ENCODE data around the gene MRPL10. TPM values are rescaled to one million over a fixed set of nuclear protein-coding genes. Genes with fewer than 3 reads are reported as not detected.

Gene MRPL10
- total and polyA plus RNA-seq, 10 donors = 24.4 to 46.1 (median 34.2) TPM

DNA sequence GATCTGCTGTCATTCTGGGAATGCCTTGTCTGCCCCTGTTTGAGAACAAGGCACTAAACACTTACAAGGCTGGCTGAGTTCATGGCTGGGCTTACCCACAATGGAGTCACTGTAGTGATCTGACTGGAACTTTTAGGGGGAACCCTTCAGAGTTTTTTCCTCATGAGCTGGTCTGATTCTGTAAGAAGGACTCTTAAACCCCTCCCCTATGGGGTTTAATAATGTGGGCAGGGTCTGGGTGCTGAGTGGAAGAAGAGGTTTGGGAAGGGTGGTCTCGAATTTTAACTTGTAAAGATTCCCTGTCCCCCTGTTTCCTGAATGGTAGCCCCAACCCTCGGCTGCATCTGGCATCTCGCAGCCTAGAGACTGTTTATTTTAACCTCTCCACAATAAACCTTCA is 40.3 kb downstream of the MRPL10 start:
- Histone ChIP-seq H3K27ac (no peak overlapping the region), H3K27me3 (replicated peaks in 1 of 7) (peaks cover 0 to 95% (median 65%) of the 10 kb centered on the region in 7 donors), H3K36me3 (no peaks in the 10 kb centered on the region), H3K4me1 (peaks cover 9 to 16% (median 10%) of the 10 kb centered on the region in 6 donors), H3K9me3 (no peaks in the 10 kb centered on the region), H3K4me3 (no peak overlapping the region)
- intact Hi-C loops (cut with DNase I; ENCODE audit: low total_unique reads) = loop anchor here (10.0 kb wide), 1 partner anchor 96 kb away; the partner anchor contains the start of gene TBKBP1
- WGBS, 5 donors = 31 to 48% (median 40%) methylated on average over 3 of the region's 3 CpGs
- TF ChIP-seq, protein P1, sequence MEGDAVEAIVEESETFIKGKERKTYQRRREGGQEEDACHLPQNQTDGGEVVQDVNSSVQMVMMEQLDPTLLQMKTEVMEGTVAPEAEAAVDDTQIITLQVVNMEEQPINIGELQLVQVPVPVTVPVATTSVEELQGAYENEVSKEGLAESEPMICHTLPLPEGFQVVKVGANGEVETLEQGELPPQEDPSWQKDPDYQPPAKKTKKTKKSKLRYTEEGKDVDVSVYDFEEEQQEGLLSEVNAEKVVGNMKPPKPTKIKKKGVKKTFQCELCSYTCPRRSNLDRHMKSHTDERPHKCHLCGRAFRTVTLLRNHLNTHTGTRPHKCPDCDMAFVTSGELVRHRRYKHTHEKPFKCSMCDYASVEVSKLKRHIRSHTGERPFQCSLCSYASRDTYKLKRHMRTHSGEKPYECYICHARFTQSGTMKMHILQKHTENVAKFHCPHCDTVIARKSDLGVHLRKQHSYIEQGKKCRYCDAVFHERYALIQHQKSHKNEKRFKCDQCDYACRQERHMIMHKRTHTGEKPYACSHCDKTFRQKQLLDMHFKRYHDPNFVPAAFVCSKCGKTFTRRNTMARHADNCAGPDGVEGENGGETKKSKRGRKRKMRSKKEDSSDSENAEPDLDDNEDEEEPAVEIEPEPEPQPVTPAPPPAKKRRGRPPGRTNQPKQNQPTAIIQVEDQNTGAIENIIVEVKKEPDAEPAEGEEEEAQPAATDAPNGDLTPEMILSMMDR (IDR thresholded peaks at IDR 0.05 in 8 of 11, conservative IDR thresholded peaks at IDR 0.05 in 3 of 11) = no peak
- TF ChIP-seq POLR2AphosphoS5 (IDR thresholded peaks at IDR 0.05) = no peak
- no peak for TF ChIP-seq POLR2A (IDR thresholded peaks at IDR 0.05)
- DNase-seq = no peak

DNA sequence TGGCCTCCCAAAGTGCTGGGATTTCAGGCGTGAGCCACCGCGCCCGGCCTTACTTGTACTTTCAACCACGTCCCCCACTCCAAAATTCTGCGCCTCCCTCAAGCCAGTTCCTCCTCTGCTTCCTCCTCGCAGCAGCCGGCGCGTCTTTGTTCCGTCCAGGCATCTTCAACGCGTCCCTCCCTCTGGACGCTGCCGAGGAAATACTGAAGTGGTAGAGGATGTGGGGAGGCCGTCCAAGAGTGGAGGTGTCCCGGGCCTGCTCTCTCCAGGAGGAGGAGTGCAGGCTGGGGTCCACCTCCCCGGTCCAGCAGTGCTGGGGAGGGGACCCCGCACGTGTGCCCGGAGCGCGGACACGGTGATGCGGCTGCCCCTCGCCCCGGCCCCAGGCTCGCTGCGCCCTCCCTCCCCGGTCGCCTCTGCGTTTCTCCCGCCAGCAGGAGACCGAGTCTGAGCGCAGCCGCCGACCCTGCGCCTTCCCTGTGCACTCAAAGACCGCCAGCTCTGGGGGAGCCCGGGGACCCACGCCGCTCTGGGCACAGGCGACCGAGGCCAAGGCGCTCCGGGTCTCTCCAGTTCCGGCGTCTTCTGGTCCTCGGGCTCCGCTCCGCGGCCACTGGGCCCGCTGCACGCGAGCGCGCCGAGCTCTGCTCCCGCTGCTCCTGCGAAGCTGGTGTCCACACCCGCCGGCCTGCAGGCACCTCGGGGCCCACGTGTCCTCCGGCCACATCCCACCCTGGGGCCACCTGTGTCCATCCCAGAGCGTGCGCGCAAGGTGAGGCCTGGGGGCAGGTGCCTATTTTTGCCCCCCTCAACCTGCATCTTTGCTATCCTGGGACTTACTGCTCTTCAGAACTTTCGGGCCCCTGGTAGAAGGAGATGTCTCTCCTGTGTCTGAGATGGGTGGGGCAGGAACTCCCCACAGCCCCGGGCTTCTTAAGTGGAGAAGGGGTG is 41.5 kb downstream of the MRPL10 start:
- TF ChIP-seq POLR2A (IDR thresholded peaks at IDR 0.05) (no peak), POLR2AphosphoS5 (IDR thresholded peaks at IDR 0.05) (peak in 2 of 3 donors; percentile 10 to 47)
- TF ChIP-seq, protein P1 (IDR thresholded peaks at IDR 0.05 in 8 of 11, conservative IDR thresholded peaks at IDR 0.05 in 3 of 11) = peak in 10 of 11 experiments; percentile 11 to 64 (median 45)
- H3K9me3 ChIP-seq = no peaks in the 10 kb centered on the region
- intact Hi-C loops (cut with DNase I; ENCODE audit: low total_unique reads) = loop anchor here (10.0 kb wide), 1 partner anchor 95 kb away; the partner anchor contains the start of gene TBKBP1
- no peaks in the 10 kb centered on the region for H3K36me3 ChIP-seq
- DNase-seq = peak; percentile 85
- peaks cover 0 to 94% (median 70%) of the 10 kb centered on the region in 7 donors for H3K27me3 ChIP-seq (replicated peaks in 1 of 7)
- WGBS, 5 donors = 1 to 3% (median 2%) methylated on average over 34 to 70 of the region's 70 CpGs
- H3K27ac ChIP-seq = no peak overlapping the region
- H3K4me3 ChIP-seq = peak overlapping the region; percentile 14 to 69 (median 44)
- peaks cover 9 to 16% (median 10%) of the 10 kb centered on the region in 6 donors for H3K4me1 ChIP-seq

DNA sequence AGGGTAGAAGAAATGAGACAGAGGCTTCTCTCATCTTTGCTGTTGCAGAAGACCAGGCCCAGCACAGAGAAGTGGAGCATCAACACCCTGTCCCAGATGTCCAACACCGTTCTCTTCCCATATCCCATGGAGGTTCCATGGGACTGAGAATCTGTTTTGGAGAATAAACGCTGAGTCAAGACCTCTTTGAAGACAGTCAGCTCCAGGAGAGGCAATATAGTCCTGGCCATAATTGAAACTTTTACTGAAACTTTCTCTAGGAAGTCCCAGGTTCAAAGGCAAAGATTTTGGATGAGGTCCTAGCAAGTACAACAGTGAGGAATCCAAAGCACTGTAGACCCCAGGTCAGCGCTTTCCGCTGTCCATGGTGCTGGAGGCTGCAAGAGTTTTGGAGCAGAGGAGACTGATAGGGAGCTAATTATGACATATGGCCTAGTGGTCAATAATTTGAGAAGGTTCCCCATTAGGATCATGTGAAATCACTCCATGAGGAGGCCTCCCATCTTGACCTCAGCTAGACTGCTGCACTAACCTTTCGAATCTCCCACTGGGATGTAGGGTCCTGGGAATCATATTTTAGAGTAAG is 45.7 kb downstream of the MRPL10 start:
- peaks cover 0 to 80% (median 31%) of the 10 kb centered on the region in 7 donors for H3K27me3 ChIP-seq (replicated peaks in 1 of 7)
- peaks cover 9 to 16% (median 10%) of the 10 kb centered on the region in 6 donors for H3K4me1 ChIP-seq
- WGBS, 5 donors = 30 to 47% (median 44%) methylated on average over 5 of the region's 5 CpGs
- no peak overlapping the region for H3K27ac ChIP-seq
- intact Hi-C loops (cut with DNase I; ENCODE audit: low total_unique reads) = no loop called here
- no peaks in the 10 kb centered on the region for H3K9me3 ChIP-seq
- H3K4me3 ChIP-seq = no peak overlapping the region
- H3K36me3 ChIP-seq = no peaks in the 10 kb centered on the region
- TF ChIP-seq POLR2A (IDR thresholded peaks at IDR 0.05) (no peak), POLR2AphosphoS5 (IDR thresholded peaks at IDR 0.05) (no peak)
- TF ChIP-seq, protein P1 (IDR thresholded peaks at IDR 0.05 in 8 of 11, conservative IDR thresholded peaks at IDR 0.05 in 3 of 11) = no peak
- no peak for DNase-seq
